ENCODE measurements around the gene MEOX1. TPM values are rescaled to one million over a fixed set of nuclear protein-coding genes. Genes with fewer than 3 reads are reported as not detected.

MEOX1 gene
- polyA plus RNA-seq = 2.7 TPM
- long read RNA-seq, donor 1, partial matches to known transcripts = 0 of 2 reads
- long read RNA-seq, donor 1, other reads (novel, unspliced or antisense) = 0 of 2 reads
- long read RNA-seq, donor 2, partial matches to known transcripts = 0 of 3 reads
- long read RNA-seq, donor 2, other reads (novel, unspliced or antisense) = 0 of 3 reads
- long read RNA-seq, donor 3 = 0 reads
- long read RNA-seq, donor 4 = 0 reads
- long read RNA-seq, donor 5, partial matches to known transcripts = 0 of 2 reads
- long read RNA-seq, donor 5, other reads (novel, unspliced or antisense) = 0 of 2 reads
- long read RNA-seq, donor 6 = 0 reads
- long read RNA-seq, donor 7, partial matches to known transcripts = 0 of 1 reads
- long read RNA-seq, donor 7, other reads (novel, unspliced or antisense) = 0 of 1 reads
- long read RNA-seq, donor 8, partial matches to known transcripts = 5 of 8 reads
- long read RNA-seq, donor 8, other reads (novel, unspliced or antisense) = 0 of 8 reads
- long read RNA-seq, donor 9 = 0 reads
- long read RNA-seq, donor 10 = 0 reads
- long read RNA-seq, donor 11, partial matches to known transcripts = 0 of 2 reads
- long read RNA-seq, donor 11, other reads (novel, unspliced or antisense) = 0 of 2 reads

DNA sequence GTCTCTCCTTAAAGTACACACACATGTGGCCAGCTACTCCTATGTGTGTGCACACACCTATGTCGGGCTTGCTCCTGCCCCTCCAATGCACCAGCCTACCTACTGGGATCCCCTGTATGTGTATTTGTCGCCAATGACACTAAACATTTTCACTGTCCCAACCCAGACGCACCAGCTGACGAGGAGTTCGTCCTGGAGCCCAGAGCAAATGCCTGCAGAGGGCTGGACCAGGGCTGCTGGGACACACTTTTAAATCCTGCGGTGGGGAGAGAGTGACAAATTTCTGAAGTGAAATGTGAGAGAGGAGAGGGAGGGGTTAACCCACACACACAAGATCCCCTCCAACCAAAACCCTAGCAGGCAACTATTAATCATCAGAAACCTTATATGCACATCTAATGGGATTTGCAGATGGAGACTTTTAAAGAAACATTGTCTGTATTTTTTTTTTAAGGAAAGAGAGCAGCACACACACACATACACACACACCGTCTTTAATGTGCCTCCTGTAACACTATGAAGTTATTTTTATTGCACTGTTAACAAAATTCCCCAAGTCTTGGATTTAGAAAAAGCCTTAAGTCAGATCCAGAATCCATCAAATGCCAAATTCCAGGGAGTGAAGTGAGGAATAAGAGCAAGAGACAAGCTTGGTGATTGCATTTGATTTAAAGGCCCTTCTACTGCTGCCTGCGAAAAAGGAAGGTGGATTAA, at the start of gene MEOX1:
TSS of gene MEOX1 (minus strand) at position 224 of the 714 bp plus-strand sequence. CDS start 388 bp downstream, outside the sequence.
- Histone ChIP-seq H3K27ac (ENCODE audit: low read length) (no peak within 1 kb of the TSS), H3K9me3 (ENCODE audit: control insufficient read depth, low read depth, low read length) (no peaks in the 10 kb centered on the region), H3K36me3 (ENCODE audit: control insufficient read depth, insufficient read depth, low read length) (no peaks in the 10 kb centered on the region), H3K4me3 (ENCODE audit: low read length) (no peak within 1 kb of the TSS), H3K27me3 (ENCODE audit: control insufficient read depth, insufficient read depth, low read length) (no peaks in the 10 kb centered on the region), H3K4me1 (ENCODE audit: control insufficient read depth, insufficient read depth, low read length) (peaks cover 22% of the 10 kb centered on the region)
- 100% methylated on average over 1 of the region's 8 CpGs for WGBS (ENCODE audit: insufficient coverage, low lambda C conversion rate)
- DNase-seq = no peak

DNA sequence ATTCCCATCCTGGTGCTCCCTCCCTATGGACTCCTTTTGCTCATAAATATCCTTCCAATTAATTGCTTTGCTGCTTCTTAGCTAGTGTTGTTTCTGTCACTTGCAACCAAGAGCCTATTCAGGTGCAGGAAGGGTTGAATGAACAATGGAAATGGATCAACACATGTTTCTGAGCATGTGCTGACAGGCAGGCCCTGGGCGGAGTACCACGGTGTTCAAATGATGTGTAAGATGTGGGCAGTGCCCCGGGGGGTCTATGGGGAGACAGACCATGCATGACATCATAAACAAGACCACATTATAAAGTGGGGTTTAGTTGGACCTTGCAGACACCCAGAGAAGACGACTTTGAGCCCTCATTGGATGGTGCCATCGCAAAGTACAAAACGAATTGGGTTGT, 48.4 kb upstream of the MEOX1 start:
- Histone ChIP-seq H3K4me1 (ENCODE audit: control insufficient read depth, insufficient read depth, low read length) (peaks cover 4% of the 10 kb centered on the region), H3K36me3 (ENCODE audit: control insufficient read depth, insufficient read depth, low read length) (no peaks in the 10 kb centered on the region), H3K9me3 (ENCODE audit: control insufficient read depth, low read depth, low read length) (no peaks in the 10 kb centered on the region), H3K27ac (ENCODE audit: low read length) (no peak overlapping the region), H3K27me3 (ENCODE audit: control insufficient read depth, insufficient read depth, low read length) (peaks cover 25% of the 10 kb centered on the region), H3K4me3 (ENCODE audit: low read length) (no peak overlapping the region)
- DNase-seq = no peak
- WGBS (ENCODE audit: insufficient coverage, low lambda C conversion rate) = no CpG with 5 or more reads among the region's 6 CpGs

DNA sequence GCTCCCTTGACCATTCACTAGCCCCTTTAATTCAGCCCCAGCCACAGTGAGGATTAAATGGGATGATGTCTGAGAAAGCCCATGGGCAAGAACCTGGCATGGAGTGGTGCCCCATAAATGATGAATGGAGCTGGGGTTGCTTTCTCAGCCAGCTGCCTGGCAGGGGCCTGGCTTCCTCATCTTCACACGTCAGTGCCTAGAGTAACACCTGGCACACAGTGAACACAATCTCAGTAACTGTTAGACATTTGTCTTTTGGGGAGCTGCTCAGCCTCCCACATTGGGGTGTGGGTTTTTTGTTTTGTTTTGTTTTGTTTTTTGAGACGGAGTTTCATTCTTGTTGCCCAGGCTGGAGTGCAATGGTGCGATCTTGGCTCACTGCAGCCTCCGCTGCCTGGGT, 47.5 kb upstream of the MEOX1 start:
- Histone ChIP-seq H3K36me3 (ENCODE audit: control insufficient read depth, insufficient read depth, low read length) (no peaks in the 10 kb centered on the region), H3K9me3 (ENCODE audit: control insufficient read depth, low read depth, low read length) (no peaks in the 10 kb centered on the region), H3K27ac (ENCODE audit: low read length) (no peak overlapping the region), H3K27me3 (ENCODE audit: control insufficient read depth, insufficient read depth, low read length) (peaks cover 21% of the 10 kb centered on the region), H3K4me3 (ENCODE audit: low read length) (no peak overlapping the region), H3K4me1 (ENCODE audit: control insufficient read depth, insufficient read depth, low read length) (peaks cover 4% of the 10 kb centered on the region)
- WGBS (ENCODE audit: insufficient coverage, low lambda C conversion rate) = no CpG with 5 or more reads among the region's 4 CpGs
- DNase-seq = no peak

DNA sequence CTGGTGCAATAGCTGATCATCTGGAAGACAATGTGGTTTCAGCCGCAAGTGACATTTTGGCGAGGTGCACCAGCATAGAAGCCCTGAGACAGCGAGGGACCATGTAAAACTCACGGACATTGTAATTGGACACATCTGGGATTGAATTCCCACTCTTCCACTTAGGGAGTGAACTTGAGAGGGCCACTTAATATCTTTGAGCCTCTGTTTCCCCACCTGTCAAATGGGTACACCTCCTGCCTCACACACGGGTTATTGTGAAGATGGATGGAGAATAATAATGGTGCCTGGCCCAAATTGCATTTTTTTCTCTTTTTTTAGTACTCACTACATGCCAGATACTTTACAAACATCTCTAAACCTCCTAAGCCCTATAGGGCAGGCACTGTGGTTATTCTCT, 45.5 kb upstream of the MEOX1 start:
- H3K9me3 ChIP-seq (ENCODE audit: control insufficient read depth, low read depth, low read length) = no peaks in the 10 kb centered on the region
- WGBS (ENCODE audit: insufficient coverage, low lambda C conversion rate) = no CpG with 5 or more reads among the region's 5 CpGs
- H3K27ac ChIP-seq (ENCODE audit: low read length) = no peak overlapping the region

DNA sequence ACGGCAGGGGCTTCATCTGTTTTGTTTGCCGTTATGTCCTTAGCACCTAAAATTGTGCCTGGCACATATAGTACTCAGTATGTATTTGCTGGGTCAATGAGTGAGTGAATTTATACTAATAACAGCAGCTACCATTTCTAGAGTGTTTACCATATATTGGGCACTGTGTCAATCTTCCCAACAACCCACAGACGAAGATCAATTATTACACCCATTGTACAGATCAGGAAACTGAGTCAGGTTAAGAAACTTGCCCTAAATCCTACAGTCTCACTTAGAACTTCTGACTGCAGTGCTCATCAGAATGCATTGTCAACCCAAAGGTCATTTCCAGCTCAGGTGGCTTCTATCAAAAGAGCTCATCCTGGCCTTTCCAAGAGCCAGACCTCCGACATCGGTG, 44.5 kb upstream of the MEOX1 start:
- no peaks in the 10 kb centered on the region for H3K4me1 ChIP-seq (ENCODE audit: control insufficient read depth, insufficient read depth, low read length)
- no peak for DNase-seq
- no peaks in the 10 kb centered on the region for H3K36me3 ChIP-seq (ENCODE audit: control insufficient read depth, insufficient read depth, low read length)
- H3K4me3 ChIP-seq (ENCODE audit: low read length) = no peak overlapping the region
- H3K27ac ChIP-seq (ENCODE audit: low read length) = no peak overlapping the region
- no peaks in the 10 kb centered on the region for H3K9me3 ChIP-seq (ENCODE audit: control insufficient read depth, low read depth, low read length)
- no CpG with 5 or more reads among the region's 5 CpGs for WGBS (ENCODE audit: insufficient coverage, low lambda C conversion rate)
- H3K27me3 ChIP-seq (ENCODE audit: control insufficient read depth, insufficient read depth, low read length) = peaks cover 3% of the 10 kb centered on the region

More for the DNA sequence above, 45.5 kb upstream of the MEOX1 start:
- no peak overlapping the region for H3K4me3 ChIP-seq (ENCODE audit: low read length)
- no peaks in the 10 kb centered on the region for H3K36me3 ChIP-seq (ENCODE audit: control insufficient read depth, insufficient read depth, low read length)
- no peaks in the 10 kb centered on the region for H3K4me1 ChIP-seq (ENCODE audit: control insufficient read depth, insufficient read depth, low read length)
- peaks cover 7% of the 10 kb centered on the region for H3K27me3 ChIP-seq (ENCODE audit: control insufficient read depth, insufficient read depth, low read length)
- DNase-seq = no peak

DNA sequence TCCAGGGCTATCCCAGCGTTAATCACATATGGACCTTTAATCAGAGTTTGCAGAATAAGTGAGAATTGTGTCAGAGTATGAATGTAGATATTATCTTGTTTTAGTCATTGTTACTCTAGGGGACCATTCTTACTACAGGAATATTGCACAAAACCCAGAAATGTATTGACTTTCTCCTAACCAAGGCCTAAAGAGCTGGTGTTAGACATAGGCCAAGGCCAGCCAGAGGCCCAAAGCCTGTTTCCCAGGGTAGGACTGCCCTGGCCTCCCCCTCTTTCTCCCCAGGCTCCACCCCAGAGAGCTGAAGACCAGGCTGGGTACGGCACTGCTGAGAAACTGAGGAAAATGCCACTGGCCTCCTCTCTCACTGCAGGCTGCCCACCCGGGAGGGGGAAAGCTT, 41.9 kb upstream of the MEOX1 start:
- Histone ChIP-seq H3K27ac (ENCODE audit: low read length) (no peak overlapping the region), H3K4me1 (ENCODE audit: control insufficient read depth, insufficient read depth, low read length) (no peaks in the 10 kb centered on the region), H3K9me3 (ENCODE audit: control insufficient read depth, low read depth, low read length) (no peaks in the 10 kb centered on the region), H3K4me3 (ENCODE audit: low read length) (no peak overlapping the region), H3K36me3 (ENCODE audit: control insufficient read depth, insufficient read depth, low read length) (no peaks in the 10 kb centered on the region), H3K27me3 (ENCODE audit: control insufficient read depth, insufficient read depth, low read length) (peaks cover 5% of the 10 kb centered on the region)
- DNase-seq = no peak
- WGBS (ENCODE audit: insufficient coverage, low lambda C conversion rate) = no CpG with 5 or more reads among the region's 3 CpGs

DNA sequence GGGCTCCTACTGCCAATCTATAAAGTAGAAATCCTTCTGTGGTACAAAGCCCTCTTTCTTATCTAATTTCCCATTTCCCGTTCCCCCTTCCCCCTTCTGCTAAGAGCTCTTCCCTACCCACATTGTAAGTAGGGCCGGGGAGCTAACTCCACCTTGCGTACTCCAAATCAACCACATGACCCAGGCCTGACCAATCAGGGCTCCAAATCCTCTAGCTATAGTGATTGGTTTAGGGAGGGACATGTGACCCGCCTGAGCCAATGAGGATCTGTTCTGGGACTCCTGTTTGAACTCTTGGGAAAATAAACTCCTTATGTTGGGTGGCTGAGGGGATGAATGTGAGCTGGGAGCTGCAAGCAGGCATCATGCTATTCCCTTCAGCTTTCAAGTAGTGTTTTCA, 40.9 kb upstream of the MEOX1 start:
- no peak for DNase-seq
- H3K4me3 ChIP-seq (ENCODE audit: low read length) = no peak overlapping the region
- H3K9me3 ChIP-seq (ENCODE audit: control insufficient read depth, low read depth, low read length) = no peaks in the 10 kb centered on the region
- peaks cover 5% of the 10 kb centered on the region for H3K27me3 ChIP-seq (ENCODE audit: control insufficient read depth, insufficient read depth, low read length)
- no CpG with 5 or more reads among the region's 4 CpGs for WGBS (ENCODE audit: insufficient coverage, low lambda C conversion rate)
- no peaks in the 10 kb centered on the region for H3K36me3 ChIP-seq (ENCODE audit: control insufficient read depth, insufficient read depth, low read length)
- H3K4me1 ChIP-seq (ENCODE audit: control insufficient read depth, insufficient read depth, low read length) = no peaks in the 10 kb centered on the region
- H3K27ac ChIP-seq (ENCODE audit: low read length) = no peak overlapping the region

DNA sequence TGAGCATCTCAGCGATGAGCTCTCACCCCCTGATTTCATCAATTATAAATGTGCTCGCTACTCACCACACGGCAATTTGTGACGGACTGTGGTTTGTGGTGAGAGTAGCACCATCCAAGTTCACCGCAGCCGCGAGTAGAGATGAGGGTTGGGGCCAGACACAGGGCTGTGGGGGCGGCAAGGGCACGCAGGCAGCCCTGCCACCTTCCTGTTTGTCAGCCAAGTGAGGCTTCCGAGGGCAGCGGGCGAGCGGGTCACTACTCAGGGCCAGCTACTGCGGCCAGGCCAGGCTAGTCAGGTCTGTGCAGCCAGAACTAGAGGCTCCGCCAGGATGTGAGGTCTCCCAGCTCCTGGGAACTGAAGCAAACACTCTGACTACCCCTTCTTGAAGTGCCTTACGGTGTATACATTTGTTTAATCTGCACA, 39.6 kb upstream of the MEOX1 start:
- Histone ChIP-seq H3K4me1 (ENCODE audit: control insufficient read depth, insufficient read depth, low read length) (no peaks in the 10 kb centered on the region), H3K9me3 (ENCODE audit: control insufficient read depth, low read depth, low read length) (no peaks in the 10 kb centered on the region), H3K36me3 (ENCODE audit: control insufficient read depth, insufficient read depth, low read length) (no peaks in the 10 kb centered on the region), H3K27me3 (ENCODE audit: control insufficient read depth, insufficient read depth, low read length) (peaks cover 5% of the 10 kb centered on the region), H3K4me3 (ENCODE audit: low read length) (no peak overlapping the region), H3K27ac (ENCODE audit: low read length) (no peak overlapping the region)
- DNase-seq = no peak
- no CpG with 5 or more reads among the region's 16 CpGs for WGBS (ENCODE audit: insufficient coverage, low lambda C conversion rate)

DNA sequence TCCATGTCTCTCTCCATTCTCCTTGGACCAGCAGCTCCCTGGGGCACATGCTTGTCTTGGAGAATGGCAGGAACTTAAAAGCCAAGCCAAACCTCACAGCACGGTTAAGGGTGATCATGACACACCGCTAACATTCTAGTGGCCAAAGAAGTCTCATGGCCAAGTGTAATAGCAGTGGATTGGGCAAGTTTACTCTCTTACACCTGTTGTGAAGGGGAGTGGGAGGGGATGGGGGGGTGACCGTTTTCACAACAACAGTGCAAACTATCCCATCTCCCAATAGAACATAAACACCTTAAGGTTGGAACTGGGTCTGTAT, 37.7 kb upstream of the MEOX1 start:
- no CpG with 5 or more reads among the region's 3 CpGs for WGBS (ENCODE audit: insufficient coverage, low lambda C conversion rate)

DNA sequence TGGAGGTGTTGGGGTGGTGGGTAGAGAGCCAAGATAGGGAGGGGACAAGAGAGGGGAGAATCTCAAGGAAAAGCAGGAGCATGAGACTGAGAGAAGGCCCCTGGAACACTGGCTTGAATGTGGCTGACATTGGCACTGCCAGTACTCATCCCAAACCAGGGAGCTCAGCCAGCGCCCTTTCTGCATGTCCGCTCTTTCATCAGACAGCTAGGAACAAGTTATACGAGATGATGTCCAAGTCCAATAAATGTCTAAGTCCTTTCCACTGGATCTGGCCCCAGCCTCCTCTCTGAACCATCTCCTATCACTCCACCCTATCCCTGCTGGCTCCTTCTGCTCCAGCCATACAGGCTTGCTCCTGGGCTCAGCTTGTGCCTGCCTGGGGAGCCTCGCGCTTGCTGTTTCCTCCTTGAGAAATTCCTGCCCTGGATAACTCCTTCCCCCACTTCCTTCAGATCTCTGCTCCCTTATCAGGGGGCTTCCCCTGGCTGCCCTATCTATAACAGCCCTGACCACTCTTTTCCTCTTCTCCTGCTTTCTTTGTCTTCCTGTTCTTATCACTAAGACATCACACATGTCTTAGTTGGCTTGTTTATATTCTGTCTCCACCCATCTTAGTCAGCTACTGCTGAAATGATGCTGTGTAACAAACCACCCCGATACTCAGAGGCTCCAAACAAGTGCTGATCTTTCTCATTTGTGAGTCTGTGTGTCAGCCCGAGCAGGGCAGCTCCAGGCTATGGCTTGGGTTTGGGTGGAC, 37.1 kb upstream of the MEOX1 start:
- Histone ChIP-seq H3K27ac (ENCODE audit: low read length) (no peak overlapping the region), H3K4me1 (ENCODE audit: control insufficient read depth, insufficient read depth, low read length) (no peaks in the 10 kb centered on the region), H3K9me3 (ENCODE audit: control insufficient read depth, low read depth, low read length) (no peaks in the 10 kb centered on the region), H3K27me3 (ENCODE audit: control insufficient read depth, insufficient read depth, low read length) (peaks cover 5% of the 10 kb centered on the region), H3K4me3 (ENCODE audit: low read length) (no peak overlapping the region), H3K36me3 (ENCODE audit: control insufficient read depth, insufficient read depth, low read length) (no peaks in the 10 kb centered on the region)
- 8% methylated on average over 2 of the region's 7 CpGs for WGBS (ENCODE audit: insufficient coverage, low lambda C conversion rate)
- no peak for DNase-seq

More for the DNA sequence above, 37.7 kb upstream of the MEOX1 start:
- H3K27me3 ChIP-seq (ENCODE audit: control insufficient read depth, insufficient read depth, low read length) = peaks cover 5% of the 10 kb centered on the region
- DNase-seq = no peak
- no peaks in the 10 kb centered on the region for H3K9me3 ChIP-seq (ENCODE audit: control insufficient read depth, low read depth, low read length)
- H3K4me1 ChIP-seq (ENCODE audit: control insufficient read depth, insufficient read depth, low read length) = no peaks in the 10 kb centered on the region
- no peak overlapping the region for H3K4me3 ChIP-seq (ENCODE audit: low read length)
- no peaks in the 10 kb centered on the region for H3K36me3 ChIP-seq (ENCODE audit: control insufficient read depth, insufficient read depth, low read length)
- H3K27ac ChIP-seq (ENCODE audit: low read length) = no peak overlapping the region

All from large intestine (tissue), 12 donors.